GM23338 (cell line): ENCODE measurements around the gene PPP2R1B. TPM values are rescaled to one million over a fixed set of nuclear protein-coding genes. Genes with fewer than 3 reads are reported as not detected.

Experiments
- ATAC-seq: fragments of 200-7000 bp; cut with Tn5 transposase; 3 replicates; pipeline ENCODE4 v1.9.1; 2020
- DNase-seq: peaks from one replicate; pipeline ENCODE4 v3.0.0-alpha.2; 2015; ENCODE audit warnings: low spot score
- H2AFZ ChIP-seq: fragments of 200-600 bp; sonication (generic); 2 replicates; pipeline ENCODE4 v1.8.0; 2016; ENCODE audit warnings: antibody characterized with exemption, mild to moderate bottlenecking, moderate library complexity
- H3F3A ChIP-seq: fragments of 200-600 bp; sonication (generic); replicated peaks from 2 replicates; pipeline ENCODE4 v1.8.0; 2017; ENCODE audit warnings: antibody characterized with exemption, mixed run types, low read depth
- H3K27ac ChIP-seq: fragments of 200-600 bp; sonication (generic); 2 replicates; pipeline ENCODE4 v1.6.1; 2016; ENCODE audit warnings: low read depth
- H3K27me3 ChIP-seq: fragments of 200-600 bp; sonication (generic); 2 replicates; pipeline ENCODE4 v1.8.0; 2016; ENCODE audit warnings: mild to moderate bottlenecking, mixed run types, moderate library complexity; ENCODE audit not compliant: insufficient read depth
- H3K36me3 ChIP-seq: fragments of 200-600 bp; sonication (generic); 2 replicates; pipeline ENCODE4 v1.8.0; 2016; ENCODE audit warnings: mild to moderate bottlenecking; ENCODE audit not compliant: insufficient read depth
- H3K4me1 ChIP-seq: fragments of 200-600 bp; sonication (generic); 2 replicates; pipeline ENCODE4 v1.8.0; 2016; ENCODE audit warnings: mild to moderate bottlenecking, moderate library complexity; ENCODE audit not compliant: insufficient read depth
- H3K4me2 ChIP-seq: fragments of 200-600 bp; sonication (generic); 2 replicates; pipeline ENCODE4 v1.7.1; 2017; ENCODE audit warnings: mixed run types
- H3K4me3 ChIP-seq: fragments of 200-600 bp; sonication (generic); 2 replicates; pipeline ENCODE4 v1.6.1; 2016; ENCODE audit warnings: mixed run types
- H3K79me2 ChIP-seq: fragments of 200-600 bp; sonication (generic); replicated peaks from 2 replicates; pipeline ENCODE4 v1.8.0; 2017; ENCODE audit warnings: mild to moderate bottlenecking; ENCODE audit not compliant: insufficient read depth
- H3K9me2 ChIP-seq: fragments of 200-600 bp; sonication (generic); 2 replicates; pipeline ENCODE4 v1.8.0; 2017; ENCODE audit not compliant: insufficient read depth
- H4K20me1 ChIP-seq: fragments of 200-600 bp; sonication (generic); replicated peaks from 2 replicates; pipeline ENCODE4 v1.8.0; 2017; ENCODE audit warnings: mild to moderate bottlenecking; ENCODE audit not compliant: insufficient read depth
- H3K27ac Mint-ChIP-seq: 2 replicates; pipeline ENCODE4 v1.8.0; 2020; ENCODE audit warnings: inconsistent platforms, mild to moderate bottlenecking, moderate library complexity, mixed read lengths
- H3K27me3 Mint-ChIP-seq: 3 replicates; pipeline ENCODE4 v1.8.0; 2022; ENCODE audit warnings: low read depth, mild to moderate bottlenecking, moderate library complexity, mixed read lengths, inconsistent platforms; ENCODE audit not compliant: insufficient read depth, poor library complexity
- H3K36me3 Mint-ChIP-seq: 3 replicates; pipeline ENCODE4 v1.8.0; 2021; ENCODE audit warnings: low read depth, mild to moderate bottlenecking, inconsistent platforms, moderate library complexity, mixed read lengths
- H3K4me1 Mint-ChIP-seq: 3 replicates; pipeline ENCODE4 v1.8.0; 2020; ENCODE audit warnings: mild to moderate bottlenecking, inconsistent platforms, mixed read lengths
- H3K4me3 Mint-ChIP-seq: 3 replicates; pipeline ENCODE4 v1.8.0; 2021; ENCODE audit warnings: moderate library complexity, mild to moderate bottlenecking, inconsistent platforms, mixed read lengths
- H3K9me3 Mint-ChIP-seq: 3 replicates; pipeline ENCODE4 v1.8.0; 2020; ENCODE audit warnings: moderate library complexity, mild to moderate bottlenecking, inconsistent platforms, mixed read lengths
- CREB1 ChIP-seq: fragments of 250-450 bp; sonication (Bioruptor Pico); IDR thresholded peaks from 2 replicates; pipeline ENCODE4 v1.5.0; 2020; ENCODE audit warnings: low read depth, mild to moderate bottlenecking, moderate library complexity
- CTCF ChIP-seq, 2 experiments: fragments of 200-600 bp in 1 of 2; sonication (generic) in 1 of 2; conservative IDR thresholded peaks; 2 replicates each; pipeline versions ENCODE4 v1.5.1 to v1.6.1; 2016 to 2017; ENCODE audit warnings: antibody characterized with exemption in 2 of 2, low read depth in 2 of 2, mild to moderate bottlenecking in 2 of 2, moderate library complexity in 1 of 2
- ETS1 ChIP-seq: IDR thresholded peaks from 2 replicates; pipeline ENCODE4 v1.6.1; 2016; ENCODE audit warnings: antibody characterized with exemption
- EZH2 ChIP-seq: fragments of 200-600 bp; sonication (generic); IDR thresholded peaks from one replicate; pipeline ENCODE4 v1.8.0; 2017; ENCODE audit warnings: antibody characterized with exemption, mild to moderate bottlenecking, low read depth; ENCODE audit not compliant: unreplicated experiment
- EZH2phosphoT487 ChIP-seq: fragments of 200-600 bp; sonication (generic); IDR thresholded peaks from one replicate; pipeline ENCODE4 v1.8.1; 2018; ENCODE audit warnings: antibody characterized with exemption; ENCODE audit not compliant: unreplicated experiment
- JUNB ChIP-seq: IDR thresholded peaks from one replicate; pipeline ENCODE4 v1.6.1; 2016; ENCODE audit warnings: antibody characterized with exemption; ENCODE audit not compliant: unreplicated experiment
- NANOG ChIP-seq: IDR thresholded peaks from 2 replicates; pipeline ENCODE4 v1.6.1; 2016; ENCODE audit warnings: antibody characterized with exemption, borderline replicate concordance
- POLR2AphosphoS5 ChIP-seq: IDR thresholded peaks from 2 replicates; pipeline ENCODE4 v1.6.1; 2016; ENCODE audit warnings: antibody characterized with exemption, low read depth
- STAT1 ChIP-seq: IDR thresholded peaks from one replicate; pipeline ENCODE4 v1.6.1; 2016; ENCODE audit warnings: antibody characterized with exemption; ENCODE audit not compliant: unreplicated experiment
- ZNF114 ChIP-seq: fragments of 250-450 bp; sonication (Bioruptor Pico); IDR thresholded peaks from 2 replicates; pipeline ENCODE4 v1.5.0; 2020; ENCODE audit warnings: mild to moderate bottlenecking, moderate library complexity
- ZNF331 ChIP-seq: fragments of 250-450 bp; sonication (Bioruptor Pico); IDR thresholded peaks from 2 replicates; pipeline ENCODE4 v1.5.0; 2020; ENCODE audit warnings: low read depth, mild to moderate bottlenecking, moderate library complexity
- polyA plus RNA-seq: library from polyadenylated mRNA; unstranded; fragments of >200 nt; fragmentation: Nextera tagmentation; extraction: Ambion mirVana; gene quantifications from 2 replicates; pipeline ENCODE4 v1.2.1, GENCODE V29; 2016
- total RNA-seq: library from RNA; depleted of rRNA; stranded (reverse); fragments of >200 nt; shearing (Covaris generic); gene quantifications from 2 replicates; pipeline ENCODE4 v1.2.3, GENCODE V29; 2014
- TF ChIP-seq, protein P1 (sequence below): IDR thresholded peaks from one replicate; pipeline ENCODE4 v1.6.1; 2018; ENCODE audit warnings: antibody characterized with exemption; ENCODE audit not compliant: unreplicated experiment
- TF ChIP-seq, protein P2 (sequence below): fragments of 250-450 bp; sonication (Bioruptor Pico); IDR thresholded peaks from 2 replicates; pipeline ENCODE4 v1.5.0; 2020; ENCODE audit warnings: mild to moderate bottlenecking, moderate library complexity

The PPP2R1B gene
- total and polyA plus RNA-seq, 2 experiments from 2014 or later, result 18.5 to 82.0 TPM

- no peaks in the 10 kb centered on the region for H3K79me2 ChIP-seq
- no peaks in the 10 kb centered on the region for H3K9me2 ChIP-seq
- peaks cover 8% of the 10 kb centered on the region for H3K4me1 Mint-ChIP-seq
- H3K36me3 Mint-ChIP-seq, result no peaks in the 10 kb centered on the region; the same call in 2 of the 3 replicates
- no peak overlapping the region for H3K4me3 Mint-ChIP-seq
- peaks cover 6% of the 10 kb centered on the region for H3K27me3 Mint-ChIP-seq
- no peaks in the 10 kb centered on the region for H3K36me3 ChIP-seq
- TF ChIP-seq EZH2 (no peak), POLR2AphosphoS5 (no peak), ZNF114 (CRISPR knock-in tag) (no peak), STAT1 (no peak), JUNB (no peak), ETS1 (no peak), CTCF (conservative IDR thresholded peaks at IDR 0.05; ENCODE audit: low read depth in 2 of 2) (no peak), ZNF331 (CRISPR knock-in tag) (no peak), EZH2phosphoT487 (no peak), NANOG (no peak), CREB1 (CRISPR knock-in tag) (no peak)
- TF ChIP-seq, protein P1, sequence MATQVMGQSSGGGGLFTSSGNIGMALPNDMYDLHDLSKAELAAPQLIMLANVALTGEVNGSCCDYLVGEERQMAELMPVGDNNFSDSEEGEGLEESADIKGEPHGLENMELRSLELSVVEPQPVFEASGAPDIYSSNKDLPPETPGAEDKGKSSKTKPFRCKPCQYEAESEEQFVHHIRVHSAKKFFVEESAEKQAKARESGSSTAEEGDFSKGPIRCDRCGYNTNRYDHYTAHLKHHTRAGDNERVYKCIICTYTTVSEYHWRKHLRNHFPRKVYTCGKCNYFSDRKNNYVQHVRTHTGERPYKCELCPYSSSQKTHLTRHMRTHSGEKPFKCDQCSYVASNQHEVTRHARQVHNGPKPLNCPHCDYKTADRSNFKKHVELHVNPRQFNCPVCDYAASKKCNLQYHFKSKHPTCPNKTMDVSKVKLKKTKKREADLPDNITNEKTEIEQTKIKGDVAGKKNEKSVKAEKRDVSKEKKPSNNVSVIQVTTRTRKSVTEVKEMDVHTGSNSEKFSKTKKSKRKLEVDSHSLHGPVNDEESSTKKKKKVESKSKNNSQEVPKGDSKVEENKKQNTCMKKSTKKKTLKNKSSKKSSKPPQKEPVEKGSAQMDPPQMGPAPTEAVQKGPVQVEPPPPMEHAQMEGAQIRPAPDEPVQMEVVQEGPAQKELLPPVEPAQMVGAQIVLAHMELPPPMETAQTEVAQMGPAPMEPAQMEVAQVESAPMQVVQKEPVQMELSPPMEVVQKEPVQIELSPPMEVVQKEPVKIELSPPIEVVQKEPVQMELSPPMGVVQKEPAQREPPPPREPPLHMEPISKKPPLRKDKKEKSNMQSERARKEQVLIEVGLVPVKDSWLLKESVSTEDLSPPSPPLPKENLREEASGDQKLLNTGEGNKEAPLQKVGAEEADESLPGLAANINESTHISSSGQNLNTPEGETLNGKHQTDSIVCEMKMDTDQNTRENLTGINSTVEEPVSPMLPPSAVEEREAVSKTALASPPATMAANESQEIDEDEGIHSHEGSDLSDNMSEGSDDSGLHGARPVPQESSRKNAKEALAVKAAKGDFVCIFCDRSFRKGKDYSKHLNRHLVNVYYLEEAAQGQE, result no peak
- TF ChIP-seq, protein P2, sequence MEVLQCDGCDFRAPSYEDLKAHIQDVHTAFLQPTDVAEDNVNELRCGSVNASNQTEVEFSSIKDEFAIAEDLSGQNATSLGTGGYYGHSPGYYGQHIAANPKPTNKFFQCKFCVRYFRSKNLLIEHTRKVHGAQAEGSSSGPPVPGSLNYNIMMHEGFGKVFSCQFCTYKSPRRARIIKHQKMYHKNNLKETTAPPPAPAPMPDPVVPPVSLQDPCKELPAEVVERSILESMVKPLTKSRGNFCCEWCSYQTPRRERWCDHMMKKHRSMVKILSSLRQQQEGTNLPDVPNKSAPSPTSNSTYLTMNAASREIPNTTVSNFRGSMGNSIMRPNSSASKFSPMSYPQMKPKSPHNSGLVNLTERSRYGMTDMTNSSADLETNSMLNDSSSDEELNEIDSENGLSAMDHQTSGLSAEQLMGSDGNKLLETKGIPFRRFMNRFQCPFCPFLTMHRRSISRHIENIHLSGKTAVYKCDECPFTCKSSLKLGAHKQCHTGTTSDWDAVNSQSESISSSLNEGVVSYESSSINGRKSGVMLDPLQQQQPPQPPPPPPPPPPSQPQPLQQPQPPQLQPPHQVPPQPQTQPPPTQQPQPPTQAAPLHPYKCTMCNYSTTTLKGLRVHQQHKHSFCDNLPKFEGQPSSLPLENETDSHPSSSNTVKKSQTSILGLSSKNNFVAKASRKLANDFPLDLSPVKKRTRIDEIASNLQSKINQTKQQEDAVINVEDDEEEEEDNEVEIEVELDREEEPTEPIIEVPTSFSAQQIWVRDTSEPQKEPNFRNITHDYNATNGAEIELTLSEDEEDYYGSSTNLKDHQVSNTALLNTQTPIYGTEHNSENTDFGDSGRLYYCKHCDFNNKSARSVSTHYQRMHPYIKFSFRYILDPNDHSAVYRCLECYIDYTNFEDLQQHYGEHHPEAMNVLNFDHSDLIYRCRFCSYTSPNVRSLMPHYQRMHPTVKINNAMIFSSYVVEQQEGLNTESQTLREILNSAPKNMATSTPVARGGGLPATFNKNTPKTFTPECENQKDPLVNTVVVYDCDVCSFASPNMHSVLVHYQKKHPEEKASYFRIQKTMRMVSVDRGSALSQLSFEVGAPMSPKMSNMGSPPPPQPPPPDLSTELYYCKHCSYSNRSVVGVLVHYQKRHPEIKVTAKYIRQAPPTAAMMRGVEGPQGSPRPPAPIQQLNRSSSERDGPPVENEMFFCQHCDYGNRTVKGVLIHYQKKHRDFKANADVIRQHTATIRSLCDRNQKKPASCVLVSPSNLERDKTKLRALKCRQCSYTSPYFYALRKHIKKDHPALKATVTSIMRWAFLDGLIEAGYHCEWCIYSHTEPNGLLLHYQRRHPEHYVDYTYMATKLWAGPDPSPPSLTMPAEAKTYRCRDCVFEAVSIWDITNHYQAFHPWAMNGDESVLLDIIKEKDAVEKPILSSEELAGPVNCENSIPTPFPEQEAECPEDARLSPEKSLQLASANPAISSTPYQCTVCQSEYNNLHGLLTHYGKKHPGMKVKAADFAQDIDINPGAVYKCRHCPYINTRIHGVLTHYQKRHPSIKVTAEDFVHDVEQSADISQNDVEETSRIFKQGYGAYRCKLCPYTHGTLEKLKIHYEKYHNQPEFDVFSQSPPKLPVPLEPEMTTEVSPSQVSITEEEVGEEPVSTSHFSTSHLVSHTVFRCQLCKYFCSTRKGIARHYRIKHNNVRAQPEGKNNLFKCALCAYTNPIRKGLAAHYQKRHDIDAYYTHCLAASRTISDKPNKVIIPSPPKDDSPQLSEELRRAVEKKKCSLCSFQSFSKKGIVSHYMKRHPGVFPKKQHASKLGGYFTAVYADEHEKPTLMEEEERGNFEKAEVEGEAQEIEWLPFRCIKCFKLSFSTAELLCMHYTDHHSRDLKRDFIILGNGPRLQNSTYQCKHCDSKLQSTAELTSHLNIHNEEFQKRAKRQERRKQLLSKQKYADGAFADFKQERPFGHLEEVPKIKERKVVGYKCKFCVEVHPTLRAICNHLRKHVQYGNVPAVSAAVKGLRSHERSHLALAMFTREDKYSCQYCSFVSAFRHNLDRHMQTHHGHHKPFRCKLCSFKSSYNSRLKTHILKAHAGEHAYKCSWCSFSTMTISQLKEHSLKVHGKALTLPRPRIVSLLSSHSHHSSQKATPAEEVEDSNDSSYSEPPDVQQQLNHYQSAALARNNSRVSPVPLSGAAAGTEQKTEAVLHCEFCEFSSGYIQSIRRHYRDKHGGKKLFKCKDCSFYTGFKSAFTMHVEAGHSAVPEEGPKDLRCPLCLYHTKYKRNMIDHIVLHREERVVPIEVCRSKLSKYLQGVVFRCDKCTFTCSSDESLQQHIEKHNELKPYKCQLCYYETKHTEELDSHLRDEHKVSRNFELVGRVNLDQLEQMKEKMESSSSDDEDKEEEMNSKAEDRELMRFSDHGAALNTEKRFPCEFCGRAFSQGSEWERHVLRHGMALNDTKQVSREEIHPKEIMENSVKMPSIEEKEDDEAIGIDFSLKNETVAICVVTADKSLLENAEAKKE (CRISPR knock-in tag), result no peak
- H3K9me3 Mint-ChIP-seq, result no peaks in the 10 kb centered on the region
- H3K4me1 ChIP-seq, result no peaks in the 10 kb centered on the region
- H3K27ac ChIP-seq, result no peak overlapping the region
- ATAC-seq, result no peak
- no peak overlapping the region for H3K4me3 ChIP-seq
- DNase-seq, result no peak
- no peak overlapping the region for H2AFZ ChIP-seq
- H3K27ac Mint-ChIP-seq, result no peak overlapping the region
- no peaks in the 10 kb centered on the region for H3F3A ChIP-seq
- H3K4me2 ChIP-seq, result no peak overlapping the region
- H3K27me3 ChIP-seq, result no peaks in the 10 kb centered on the region
- no peaks in the 10 kb centered on the region for H4K20me1 ChIP-seq
These were observed 45.3 kb upstream of the PPP2R1B start for GRCh38 chr11:111811445-111811844.
